GM21723 (cell line): Measurements from ENCODE around the gene STBD1.
"Not testable (repeated sequence)": the region's sequence is repeated elsewhere in the genome, so short reads cannot be mapped to it uniquely, and the experiment has no call there.

Source experiments
- ATAC-seq: cut with Tn5 transposase; IDR thresholded peaks from one replicate; pipeline ENCODE4 v1.9.1; 2021; ENCODE audit warnings: mild to moderate bottlenecking, moderate library complexity; ENCODE audit not compliant: unreplicated experiment

Gene STBD1

GRCh38 chr4:76282941-76283689 is 23.4 kb upstream of the STBD1 start:
- ATAC-seq, result no peak

GRCh38 chr4:76283900-76284299 is 22.6 kb upstream of the STBD1 start:
- no peak for ATAC-seq

- not testable (repeated sequence) for ATAC-seq
Observed at GRCh38 chr4:76287811-76288210, 18.7 kb upstream of the STBD1 start.

- no peak for ATAC-seq
Observed at GRCh38 chr4:76292730-76293129, 13.8 kb upstream of the STBD1 start.

- no peak for ATAC-seq
Observed at GRCh38 chr4:76293772-76294171, 12.8 kb upstream of the STBD1 start.

GRCh38 chr4:76296286-76296820 is 10.2 kb upstream of the STBD1 start:
- no peak for ATAC-seq

- ATAC-seq, result no peak
Observed at GRCh38 chr4:76298227-76298626, 8.3 kb upstream of the STBD1 start.

GRCh38 chr4:76300012-76300411 is 6.5 kb upstream of the STBD1 start:
- ATAC-seq, result no peak

GRCh38 chr4:76301068-76301774 is 5.3 kb upstream of the STBD1 start:
- peak; percentile 99 for ATAC-seq

GRCh38 chr4:76301775-76302162 is 4.8 kb upstream of the STBD1 start:
- no peak for ATAC-seq

- ATAC-seq, result no peak
Observed at GRCh38 chr4:76302826-76303438, 3.6 kb upstream of the STBD1 start.

- ATAC-seq, result no peak
Observed at GRCh38 chr4:76305033-76305687, 1.4 kb upstream of the STBD1 start.

- ATAC-seq, result peak; percentile 42
Observed at GRCh38 chr4:76306882-76307659, 538 bp downstream of the STBD1 start.

GRCh38 chr4:76307660-76308014 is 1.1 kb downstream of the STBD1 start:
- no peak for ATAC-seq

GRCh38 chr4:76308548-76308947 is 2.0 kb downstream of the STBD1 start:
- ATAC-seq, result no peak

- no peak for ATAC-seq
Observed at GRCh38 chr4:76309939-76310550, 3.5 kb downstream of the STBD1 start.

- ATAC-seq, result no peak
Observed at GRCh38 chr4:76310683-76311082, 4.2 kb downstream of the STBD1 start.

- no peak for ATAC-seq
Observed at GRCh38 chr4:76311896-76312331, 5.4 kb downstream of the STBD1 start.

- ATAC-seq, result no peak
Observed at GRCh38 chr4:76312457-76312856, 5.9 kb downstream of the STBD1 start.

GRCh38 chr4:76313547-76313946 is 7.0 kb downstream of the STBD1 start:
- no peak for ATAC-seq
